Measurements from ENCODE around the gene TMEM150A. TPM values are rescaled to one million over a fixed set of nuclear protein-coding genes. Genes with fewer than 3 reads are reported as not detected.

TMEM150A gene
- total RNA-seq, 4 donors from 2014 or later: 12.9 to 29.4 (median 16.6) TPM

GRCh38 chr2:85553184-85553583, 49.3 kb downstream of the TMEM150A start:
- no peaks in the 10 kb centered on the region for H3K27me3 ChIP-seq
- TF ChIP-seq CTCF (IDR thresholded peaks at IDR 0.05): no peak
- TF ChIP-seq POLR2A (IDR thresholded peaks at IDR 0.05): no peak
- no peak for TF ChIP-seq EP300 (IDR thresholded peaks at IDR 0.05)
- no peak for DNase-seq (ENCODE audit: low spot score in 2 of 2)
- H3K4me3 ChIP-seq: no peak overlapping the region
- H3K4me1 ChIP-seq: peaks cover 0 to 9% (median 0%) of the 10 kb centered on the region in 4 donors
- WGBS, 2 donors: 60 to 61% methylated on average over 6 of the region's 6 CpGs
- H3K27ac ChIP-seq: no peak overlapping the region
- H3K9me3 ChIP-seq: no peaks in the 10 kb centered on the region
- H3K36me3 ChIP-seq: peaks cover 2 to 96% (median 16%) of the 10 kb centered on the region in 3 donors

- Histone ChIP-seq H3K9me3 (no peaks in the 10 kb centered on the region), H3K4me1 (peaks cover 0 to 9% (median 0%) of the 10 kb centered on the region in 4 donors), H3K27me3 (no peaks in the 10 kb centered on the region), H3K4me3 (no peak overlapping the region), H3K27ac (peak overlapping the region in 2 of 4 donors; percentile 48 to 50), H3K36me3 (peaks cover 2 to 95% (median 16%) of the 10 kb centered on the region in 3 donors)
- peak in 1 of 2 donors; percentile 37 for TF ChIP-seq EP300 (IDR thresholded peaks at IDR 0.05)
- TF ChIP-seq CTCF (IDR thresholded peaks at IDR 0.05): peak; percentile 87 to 95 (median 88)
- no peak for TF ChIP-seq POLR2A (IDR thresholded peaks at IDR 0.05)
- DNase-seq (ENCODE audit: low spot score in 2 of 2): peak; percentile 78 to 93
- 67 to 70% methylated on average over 9 of the region's 9 CpGs for WGBS, 2 donors
Measured at GRCh38 chr2:85551698-85552678, 50.5 kb downstream of the TMEM150A start.

- no peak overlapping the region for H3K4me3 ChIP-seq
- H3K36me3 ChIP-seq: peaks cover 2 to 96% (median 24%) of the 10 kb centered on the region in 3 donors
- H3K27me3 ChIP-seq: no peaks in the 10 kb centered on the region
- peaks cover 0 to 9% (median 0%) of the 10 kb centered on the region in 4 donors for H3K4me1 ChIP-seq
- H3K27ac ChIP-seq: peak overlapping the region in 1 of 4 donors; percentile 50
- H3K9me3 ChIP-seq: no peaks in the 10 kb centered on the region
- no peak for DNase-seq (ENCODE audit: low spot score in 2 of 2)
- TF ChIP-seq CTCF (IDR thresholded peaks at IDR 0.05): no peak
- no peak for TF ChIP-seq POLR2A (IDR thresholded peaks at IDR 0.05)
- no peak for TF ChIP-seq EP300 (IDR thresholded peaks at IDR 0.05)
- 84 to 92% methylated on average over 10 of the region's 10 CpGs for WGBS, 2 donors
Measured at GRCh38 chr2:85550486-85550885, 52.0 kb downstream of the TMEM150A start.

GRCh38 chr2:85549826-85550225, 52.7 kb downstream of the TMEM150A start:
- Histone ChIP-seq H3K27ac (peak overlapping the region in 1 of 4 donors; percentile 50), H3K9me3 (no peaks in the 10 kb centered on the region), H3K4me1 (peaks cover 0 to 9% (median 0%) of the 10 kb centered on the region in 4 donors), H3K36me3 (peaks cover 2 to 95% (median 28%) of the 10 kb centered on the region in 3 donors), H3K27me3 (no peaks in the 10 kb centered on the region), H3K4me3 (no peak overlapping the region)
- no peak for TF ChIP-seq EP300 (IDR thresholded peaks at IDR 0.05)
- no peak for TF ChIP-seq POLR2A (IDR thresholded peaks at IDR 0.05)
- TF ChIP-seq CTCF (IDR thresholded peaks at IDR 0.05): no peak
- no peak for DNase-seq (ENCODE audit: low spot score in 2 of 2)
- WGBS, 2 donors: 42 to 50% methylated on average over 4 of the region's 4 CpGs

- TF ChIP-seq CTCF (IDR thresholded peaks at IDR 0.05) (no peak), EP300 (IDR thresholded peaks at IDR 0.05) (no peak), POLR2A (IDR thresholded peaks at IDR 0.05) (no peak)
- 85 to 86% methylated on average over 10 of the region's 10 CpGs for WGBS, 2 donors
- H3K4me3 ChIP-seq: no peak overlapping the region
- no peak for DNase-seq (ENCODE audit: low spot score in 2 of 2)
- H3K36me3 ChIP-seq: peaks cover 5 to 95% (median 33%) of the 10 kb centered on the region in 3 donors
- H3K4me1 ChIP-seq: peaks cover 0 to 12% (median 0%) of the 10 kb centered on the region in 4 donors
- H3K27ac ChIP-seq: no peak overlapping the region
- no peaks in the 10 kb centered on the region for H3K27me3 ChIP-seq
- no peaks in the 10 kb centered on the region for H3K9me3 ChIP-seq
Measured at GRCh38 chr2:85549095-85549494, 53.4 kb downstream of the TMEM150A start.

Data from tibial nerve (tissue), 4 donors.